Measurements from ENCODE around the gene FGF12. TPM values are rescaled to one million over a fixed set of nuclear protein-coding genes. Genes with fewer than 3 reads are reported as not detected.

The FGF12 gene
- total and polyA plus RNA-seq, 7 donors = 0.25 to 0.87 (median 0.71) TPM

DNA sequence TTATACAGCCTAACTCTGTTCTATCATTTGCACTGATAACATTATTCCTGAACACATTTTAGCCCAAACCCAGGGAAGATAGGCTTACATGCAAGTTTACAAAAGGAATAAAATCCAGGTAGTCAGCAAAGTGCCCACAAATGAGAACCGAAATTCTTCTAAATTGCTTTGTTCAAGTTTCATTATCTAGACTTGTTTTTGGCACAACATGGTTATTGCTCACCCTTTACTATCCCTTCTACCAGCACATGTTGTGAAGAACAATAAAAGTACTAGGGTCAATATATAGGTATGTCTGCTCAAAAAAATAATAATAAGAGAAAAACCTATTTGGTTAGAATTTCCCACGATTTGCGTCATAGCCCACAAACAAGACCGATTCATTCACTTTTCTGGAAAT lies 430.5 kb downstream of the FGF12 start:
- 94 to 97% (median 95%) methylated on average over 4 of the region's 4 CpGs for WGBS, 3 donors
- TF ChIP-seq, protein P1, sequence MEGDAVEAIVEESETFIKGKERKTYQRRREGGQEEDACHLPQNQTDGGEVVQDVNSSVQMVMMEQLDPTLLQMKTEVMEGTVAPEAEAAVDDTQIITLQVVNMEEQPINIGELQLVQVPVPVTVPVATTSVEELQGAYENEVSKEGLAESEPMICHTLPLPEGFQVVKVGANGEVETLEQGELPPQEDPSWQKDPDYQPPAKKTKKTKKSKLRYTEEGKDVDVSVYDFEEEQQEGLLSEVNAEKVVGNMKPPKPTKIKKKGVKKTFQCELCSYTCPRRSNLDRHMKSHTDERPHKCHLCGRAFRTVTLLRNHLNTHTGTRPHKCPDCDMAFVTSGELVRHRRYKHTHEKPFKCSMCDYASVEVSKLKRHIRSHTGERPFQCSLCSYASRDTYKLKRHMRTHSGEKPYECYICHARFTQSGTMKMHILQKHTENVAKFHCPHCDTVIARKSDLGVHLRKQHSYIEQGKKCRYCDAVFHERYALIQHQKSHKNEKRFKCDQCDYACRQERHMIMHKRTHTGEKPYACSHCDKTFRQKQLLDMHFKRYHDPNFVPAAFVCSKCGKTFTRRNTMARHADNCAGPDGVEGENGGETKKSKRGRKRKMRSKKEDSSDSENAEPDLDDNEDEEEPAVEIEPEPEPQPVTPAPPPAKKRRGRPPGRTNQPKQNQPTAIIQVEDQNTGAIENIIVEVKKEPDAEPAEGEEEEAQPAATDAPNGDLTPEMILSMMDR (IDR thresholded peaks at IDR 0.05) = no peak
- ATAC-seq = no peak
- Histone ChIP-seq H3K4me3 (no peak overlapping the region), H3K9me3 (no peaks in the 10 kb centered on the region), H3K27ac (no peak overlapping the region), H3K27me3 (ENCODE audit: insufficient read depth in 3 of 3, low read length in 2 of 3) (no peaks in the 10 kb centered on the region), H3K4me1 (no peaks in the 10 kb centered on the region), H3K36me3 (ENCODE audit: insufficient read depth in 1 of 2, low read depth in 1 of 2) (no peaks in the 10 kb centered on the region)
- intact Hi-C loops (cut with DNase I) = no loop called here
- DNase-seq = no peak

DNA sequence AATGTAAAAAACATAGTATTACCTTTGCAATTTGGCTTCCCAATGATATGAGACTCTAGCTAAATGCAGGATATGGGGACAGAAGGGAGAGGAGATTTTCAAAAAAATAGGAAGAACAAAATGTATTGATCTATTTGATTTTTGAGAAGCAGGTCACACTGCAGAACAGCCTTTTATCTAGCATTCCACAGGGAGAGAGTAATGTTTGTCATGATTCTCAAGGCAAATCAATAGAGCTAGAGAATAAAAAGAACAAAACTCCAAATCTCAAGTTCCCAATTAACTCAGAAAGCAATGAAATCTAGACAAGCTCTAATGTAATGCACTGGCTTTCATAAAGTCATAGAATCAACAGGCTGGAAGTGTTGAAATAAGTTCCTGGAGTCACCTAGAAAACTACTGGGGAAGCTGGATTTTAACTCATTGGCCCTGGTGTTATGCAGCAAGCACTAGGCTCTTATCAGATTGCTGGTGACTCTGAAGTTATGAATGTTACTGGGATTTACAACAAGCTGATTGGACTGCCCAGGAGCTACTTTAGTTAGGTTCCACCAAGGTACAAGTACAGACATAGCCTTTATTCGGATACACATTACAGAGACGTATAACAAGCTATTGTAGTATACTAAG lies 442.8 kb downstream of the FGF12 start:
- H3K9me3 ChIP-seq = no peaks in the 10 kb centered on the region
- no peak overlapping the region for H3K4me3 ChIP-seq
- no peaks in the 10 kb centered on the region for H3K4me1 ChIP-seq
- intact Hi-C loops (cut with DNase I) = no loop called here
- no peaks in the 10 kb centered on the region for H3K27me3 ChIP-seq (ENCODE audit: insufficient read depth in 3 of 3, low read length in 2 of 3)
- H3K36me3 ChIP-seq (ENCODE audit: insufficient read depth in 1 of 2, low read depth in 1 of 2) = no peaks in the 10 kb centered on the region
- TF ChIP-seq, protein P1 (IDR thresholded peaks at IDR 0.05) = no peak
- DNase-seq (no peak), ATAC-seq (no peak)
- no peak overlapping the region for H3K27ac ChIP-seq
- WGBS, 3 donors = 87 to 93% (median 91%) methylated on average over 2 of the region's 2 CpGs

DNA sequence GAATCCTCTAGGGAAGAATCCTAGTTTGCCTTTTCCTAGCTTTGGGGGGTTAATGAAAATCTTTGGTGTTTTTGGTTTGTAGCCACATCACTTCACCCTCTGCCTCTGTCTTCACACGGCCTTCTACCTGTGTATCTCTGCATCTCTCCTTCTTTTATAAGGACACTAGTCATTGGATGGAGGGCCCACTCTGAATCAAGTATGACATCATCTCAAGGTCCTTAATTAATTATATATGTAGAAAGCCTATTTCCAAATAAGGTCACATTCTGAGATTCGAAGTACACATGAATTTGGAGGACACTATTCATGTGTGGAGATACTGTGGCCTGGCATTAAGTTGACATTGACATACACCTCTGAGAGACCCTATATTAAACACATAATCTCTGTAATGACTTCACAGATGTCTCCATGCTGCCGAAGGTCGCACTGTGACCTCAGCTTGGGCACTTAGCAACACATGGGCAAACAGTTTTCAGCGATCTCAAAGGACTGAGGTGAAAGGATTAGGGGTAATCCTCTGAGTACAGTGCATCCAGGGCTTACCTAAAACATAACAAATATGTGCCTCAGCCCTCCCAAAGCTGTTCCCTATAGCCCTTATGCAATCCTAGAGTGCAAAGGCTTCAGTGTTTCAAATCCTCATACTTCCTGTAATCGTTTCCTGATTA lies 446.0 kb downstream of the FGF12 start:
- Histone ChIP-seq H3K4me3 (no peak overlapping the region), H3K27ac (no peak overlapping the region), H3K4me1 (no peaks in the 10 kb centered on the region), H3K27me3 (ENCODE audit: insufficient read depth in 3 of 3, low read length in 2 of 3) (no peaks in the 10 kb centered on the region), H3K9me3 (no peaks in the 10 kb centered on the region), H3K36me3 (ENCODE audit: insufficient read depth in 1 of 2, low read depth in 1 of 2) (no peaks in the 10 kb centered on the region)
- TF ChIP-seq, protein P1 (IDR thresholded peaks at IDR 0.05) = no peak
- no peak for ATAC-seq
- DNase-seq = no peak
- intact Hi-C loops (cut with DNase I) = no loop called here
- WGBS, 3 donors = 41 to 51% (median 45%) methylated on average over 6 of the region's 6 CpGs

DNA sequence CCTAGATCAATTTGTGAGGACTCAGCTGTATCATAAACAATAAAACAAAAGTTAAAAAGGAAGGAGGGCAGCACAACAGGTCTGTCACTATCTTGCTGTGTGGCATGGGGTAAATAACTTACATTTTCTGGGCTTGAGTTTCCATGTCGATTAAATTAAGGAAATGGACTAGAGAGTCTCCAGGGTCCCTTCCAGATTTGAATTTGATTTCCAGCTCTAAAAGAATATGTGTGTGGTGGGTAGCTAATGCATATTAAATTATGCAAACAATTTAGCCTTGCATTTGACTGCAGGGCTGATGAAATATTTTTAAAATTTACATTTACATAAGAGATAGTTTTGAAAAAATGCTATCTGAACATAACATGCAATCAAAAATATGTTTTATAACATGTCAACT lies 447.7 kb downstream of the FGF12 start:
- WGBS, 3 donors = 74 to 79% (median 79%) methylated on average over 1 of the region's 1 CpG
- Histone ChIP-seq H3K9me3 (no peaks in the 10 kb centered on the region), H3K36me3 (ENCODE audit: insufficient read depth in 1 of 2, low read depth in 1 of 2) (no peaks in the 10 kb centered on the region), H3K27ac (no peak overlapping the region), H3K27me3 (ENCODE audit: insufficient read depth in 3 of 3, low read length in 2 of 3) (no peaks in the 10 kb centered on the region), H3K4me1 (no peaks in the 10 kb centered on the region), H3K4me3 (no peak overlapping the region)
- TF ChIP-seq, protein P1 (IDR thresholded peaks at IDR 0.05) = no peak
- intact Hi-C loops (cut with DNase I) = no loop called here
- DNase-seq (no peak), ATAC-seq (no peak)

All from psoas muscle (tissue), 8 donors.